Natural killer cell treated with Interleukin-12 subunit alpha and Interleukin-12 subunit beta and Interleukin-15 and Interleukin-18, amount 100 ng/mL, for 72 hours (primary cell): ENCODE results near the gene GSTM5. TPM values are rescaled to one million over a fixed set of nuclear protein-coding genes. Genes with fewer than 3 reads are reported as not detected.
"Not testable (repeated sequence)": the region's sequence is repeated elsewhere in the genome, so short reads cannot be mapped to it uniquely, and the experiment has no call there.

Experiments
- ATAC-seq, 2 donors: fragments of 150-1000 bp; cut with Tn5 transposase in 1 of 2; sonication (Bioruptor Pico), chemical (Tn5 transposase) in 1 of 2; 2 replicates each; pipeline ENCODE4 v1.10.0; 2021
- DNase-seq: peaks from one replicate; pipeline ENCODE4 v3.0.0; 2022; ENCODE audit warnings: low spot score
- H3K27ac Mint-ChIP-seq, 2 donors: 1 replicate in 1 of 2; 2 replicates in 1 of 2; pipeline ENCODE4 v1.8.0; 2022; ENCODE audit warnings: mixed read lengths in 2 of 2, mild to moderate bottlenecking in 1 of 2, moderate library complexity in 1 of 2
- H3K27me3 Mint-ChIP-seq, 2 donors: 1 replicate in 1 of 2; 2 replicates in 1 of 2; pipeline ENCODE4 v1.8.0; 2022; ENCODE audit warnings: mixed read lengths in 2 of 2
- H3K36me3 Mint-ChIP-seq: one replicate; pipeline ENCODE4 v1.8.0; 2022; ENCODE audit warnings: mixed read lengths
- H3K4me1 Mint-ChIP-seq, 2 donors: 1 replicate in 1 of 2; 2 replicates in 1 of 2; pipeline ENCODE4 v1.8.0; 2022; ENCODE audit warnings: low read depth in 2 of 2, mixed read lengths in 2 of 2, mild to moderate bottlenecking in 1 of 2
- H3K4me3 Mint-ChIP-seq: one replicate; pipeline ENCODE4 v1.8.0; 2022; ENCODE audit warnings: mixed read lengths
- H3K9me3 Mint-ChIP-seq: 2 replicates; pipeline ENCODE4 v1.8.0; 2022; ENCODE audit warnings: mixed read lengths
- total RNA-seq, 2 donors: library from RNA; stranded (reverse); gene quantifications; one replicate each; pipeline ENCODE4 v1.2.3, GENCODE V29; 2022

The GSTM5 gene
- total RNA-seq, 2 donors from 2014 or later = not detected

DNA sequence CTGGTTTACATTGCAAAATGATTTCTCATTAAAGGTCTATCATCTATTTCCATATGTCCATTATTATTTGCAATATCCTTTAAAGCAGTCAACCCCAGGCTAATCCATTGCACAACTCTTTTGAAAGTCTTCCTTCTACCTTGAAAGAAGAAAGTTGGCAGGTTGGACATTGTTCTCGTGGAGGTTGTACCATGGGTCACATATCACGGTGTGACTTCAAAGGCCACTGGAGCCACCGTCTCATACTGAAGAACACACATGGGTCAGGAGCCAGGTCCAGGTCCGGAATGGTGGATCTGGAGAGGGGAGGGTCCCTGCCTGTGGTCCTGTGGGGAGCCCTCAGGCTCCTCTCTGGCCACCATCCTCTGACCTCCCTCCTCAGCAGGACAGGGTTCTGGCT, 26.2 kb upstream of the GSTM5 start:
- not testable (repeated sequence) for ATAC-seq, DNase-seq, H3K27ac Mint-ChIP-seq, H3K9me3 Mint-ChIP-seq, H3K4me1 Mint-ChIP-seq, H3K36me3 Mint-ChIP-seq, H3K4me3 Mint-ChIP-seq, H3K27me3 Mint-ChIP-seq

GRCh38 chr1:109687109-109687508, 24.9 kb upstream of the GSTM5 start:
- H3K4me3 Mint-ChIP-seq = peak overlapping the region; percentile 90
- ATAC-seq, H3K9me3 Mint-ChIP-seq, H3K4me1 Mint-ChIP-seq, DNase-seq, H3K27me3 Mint-ChIP-seq, H3K36me3 Mint-ChIP-seq: not testable (repeated sequence)
- peak overlapping the region in 1 of 2 donors; percentile 83 for H3K27ac Mint-ChIP-seq

DNA sequence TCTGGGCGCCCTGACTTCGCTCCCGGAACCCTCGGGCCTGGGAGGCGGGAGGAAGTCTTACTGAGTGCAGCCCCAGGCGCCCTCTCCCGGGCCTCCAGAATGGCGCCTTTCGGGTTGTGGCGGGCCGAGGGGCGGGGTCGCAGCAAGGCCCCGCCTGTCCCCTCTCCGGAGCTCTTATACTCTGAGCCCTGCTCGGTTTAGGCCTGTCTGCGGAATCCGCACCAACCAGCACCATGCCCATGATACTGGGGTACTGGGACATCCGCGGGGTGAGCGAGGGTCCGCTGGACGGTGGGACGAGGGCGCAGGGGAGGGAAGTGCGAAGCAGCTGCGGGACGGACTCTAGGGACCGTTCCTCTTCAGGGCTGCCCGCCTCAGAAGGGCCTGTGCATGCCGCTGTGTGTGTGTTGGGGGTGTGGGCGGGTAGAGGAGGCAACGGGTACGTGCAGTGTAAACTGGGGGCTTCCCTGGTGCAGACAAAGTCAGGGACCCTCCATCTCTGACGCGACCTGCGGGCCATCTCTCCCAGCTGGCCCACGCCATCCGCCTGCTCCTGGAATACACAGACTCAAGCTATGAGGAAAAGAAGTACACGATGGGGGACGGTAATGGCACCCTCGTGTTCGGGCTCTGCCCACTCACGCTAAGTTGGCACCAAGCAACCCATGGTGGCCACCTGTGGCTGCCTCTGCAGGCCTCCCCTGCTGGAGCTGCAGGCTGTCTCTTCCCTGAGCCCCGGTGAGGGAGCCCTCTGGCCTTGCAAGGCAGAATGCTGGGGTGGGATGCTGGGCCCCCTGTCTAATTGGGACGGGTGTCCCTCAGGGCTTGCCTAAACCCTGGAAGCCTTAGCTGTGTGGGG, 24.2 kb upstream of the GSTM5 start, which contains the start of gene GSTM1:
Gene GSTM1 (plus strand): TSS at position 177 of the 859 bp plus-strand sequence. CDS start 57 bp downstream, at position 234.
- Mint-ChIP-seq H3K4me3 (peak within 1 kb of the TSS; percentile 90), H3K4me1 (peaks cover 0 to 7% of the 10 kb centered on the region in 2 donors), H3K9me3 (no peaks in the 10 kb centered on the region), H3K27ac (peak within 1 kb of the TSS in 1 of 2 donors; percentile 83), H3K36me3 (peaks cover 6% of the 10 kb centered on the region), H3K27me3 (no peaks in the 10 kb centered on the region)
- DNase-seq (no peak), ATAC-seq (peak in 1 of 2 donors; percentile 99)

- peak overlapping the region; percentile 70 for H3K4me3 Mint-ChIP-seq
- H3K36me3 Mint-ChIP-seq = peaks cover 3% of the 10 kb centered on the region
- peak overlapping the region in 1 of 2 donors; percentile 15 for H3K27ac Mint-ChIP-seq
- DNase-seq (no peak), ATAC-seq (no peak)
- H3K4me1 Mint-ChIP-seq = peaks cover 0 to 7% of the 10 kb centered on the region in 2 donors
- H3K9me3 Mint-ChIP-seq = no peaks in the 10 kb centered on the region
- H3K27me3 Mint-ChIP-seq = no peaks in the 10 kb centered on the region
Measured at GRCh38 chr1:109689844-109690405, 22.1 kb upstream of the GSTM5 start.

- Mint-ChIP-seq H3K27ac (no peak overlapping the region), H3K9me3 (no peaks in the 10 kb centered on the region), H3K4me3 (no peak overlapping the region), H3K27me3 (no peaks in the 10 kb centered on the region), H3K36me3 (no peaks in the 10 kb centered on the region), H3K4me1 (peaks cover 0 to 7% of the 10 kb centered on the region in 2 donors)
- ATAC-seq (no peak), DNase-seq (no peak)
Measured at GRCh38 chr1:109691759-109692158, 20.3 kb upstream of the GSTM5 start.

DNA sequence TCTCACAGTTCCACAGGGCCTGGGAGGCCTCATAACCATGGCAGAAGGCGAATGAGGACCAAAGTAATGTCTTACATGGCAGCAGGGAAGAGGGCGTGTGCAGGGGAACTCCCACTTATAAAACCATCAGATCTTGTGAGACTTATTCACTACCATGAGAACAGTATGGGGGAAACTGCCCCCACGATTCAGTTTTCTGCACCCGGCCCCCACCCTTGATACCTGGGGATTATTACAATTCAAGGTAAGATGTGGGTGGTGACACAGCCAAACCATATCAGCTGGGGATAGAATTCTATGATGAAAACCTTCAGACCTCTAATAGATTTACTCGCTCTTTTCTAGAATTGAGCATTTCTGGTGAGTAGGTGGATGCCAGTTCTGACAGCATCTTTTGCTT, 17.7 kb upstream of the GSTM5 start:
- not testable (repeated sequence) for H3K9me3 Mint-ChIP-seq, H3K27me3 Mint-ChIP-seq, ATAC-seq, H3K4me1 Mint-ChIP-seq, DNase-seq, H3K36me3 Mint-ChIP-seq, H3K4me3 Mint-ChIP-seq, H3K27ac Mint-ChIP-seq

DNA sequence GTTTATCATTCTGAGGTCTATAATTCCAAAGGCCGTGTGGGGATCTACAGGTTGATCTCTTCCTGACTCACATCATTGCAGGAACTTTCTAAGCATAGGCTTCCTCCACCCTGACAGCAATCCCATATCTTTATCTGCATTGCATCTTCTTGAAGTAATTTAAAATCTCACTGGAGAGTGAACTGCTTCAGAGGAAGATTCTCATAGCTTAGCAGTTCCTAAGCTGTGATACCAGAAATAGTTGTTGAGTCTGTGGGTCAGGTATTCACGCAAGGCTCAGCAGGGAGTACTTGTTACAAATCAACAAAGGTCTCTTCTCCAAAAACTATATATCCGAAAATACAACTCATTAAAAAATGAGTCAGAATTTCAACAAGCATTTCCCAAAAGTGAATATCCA, 16.9 kb upstream of the GSTM5 start:
- ATAC-seq, H3K36me3 Mint-ChIP-seq, H3K4me3 Mint-ChIP-seq, DNase-seq, H3K27me3 Mint-ChIP-seq, H3K4me1 Mint-ChIP-seq, H3K27ac Mint-ChIP-seq, H3K9me3 Mint-ChIP-seq: not testable (repeated sequence)

DNA sequence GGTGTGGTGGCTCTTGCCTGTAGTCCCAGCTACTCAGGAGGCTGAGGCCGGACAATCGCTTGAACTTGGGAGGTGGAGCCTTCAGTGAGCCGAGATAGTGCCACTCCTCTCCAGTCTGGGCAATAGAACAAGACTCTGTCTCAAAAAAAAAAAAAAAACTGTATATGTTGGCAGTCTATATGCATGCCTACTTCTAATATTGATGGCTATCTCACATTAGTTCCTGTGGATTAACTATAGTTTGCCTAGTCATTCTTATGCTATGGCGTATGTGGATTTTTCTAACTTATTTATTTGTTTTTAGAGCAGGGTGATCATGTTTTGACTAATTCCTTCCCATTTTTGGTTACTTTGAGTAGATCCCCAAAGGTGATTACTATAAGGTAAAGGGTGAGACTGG, 15.0 kb upstream of the GSTM5 start:
- no peaks in the 10 kb centered on the region for H3K36me3 Mint-ChIP-seq
- DNase-seq (no peak), ATAC-seq (no peak)
- H3K27ac Mint-ChIP-seq = no peak overlapping the region
- H3K4me3 Mint-ChIP-seq = no peak overlapping the region
- H3K4me1 Mint-ChIP-seq = no peaks in the 10 kb centered on the region
- H3K9me3 Mint-ChIP-seq = no peaks in the 10 kb centered on the region
- no peaks in the 10 kb centered on the region for H3K27me3 Mint-ChIP-seq

GRCh38 chr1:109697861-109698260, 14.2 kb upstream of the GSTM5 start:
- ATAC-seq = not testable (repeated sequence)

DNA sequence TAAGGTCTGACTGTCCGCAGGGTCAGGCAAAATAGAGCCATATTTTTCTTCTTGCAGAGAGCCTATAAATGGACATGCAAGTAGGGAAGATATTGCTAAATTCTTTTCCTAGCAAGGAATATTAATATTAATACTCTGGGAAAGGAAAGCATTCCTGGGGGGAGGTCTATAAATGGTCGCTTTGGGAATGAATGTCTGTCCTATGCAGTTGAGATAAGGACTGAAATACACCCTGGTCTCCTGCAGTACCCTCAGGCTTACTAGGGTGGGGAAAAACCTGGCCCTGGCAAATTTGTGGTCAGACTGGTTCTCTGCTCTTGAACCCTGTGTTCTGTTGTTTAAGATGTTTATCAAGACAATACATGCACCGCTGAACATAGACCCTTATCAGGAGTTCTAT, 9.1 kb upstream of the GSTM5 start:
- not testable (repeated sequence) for H3K27ac Mint-ChIP-seq, H3K4me1 Mint-ChIP-seq, DNase-seq, H3K4me3 Mint-ChIP-seq, ATAC-seq, H3K9me3 Mint-ChIP-seq
- Mint-ChIP-seq H3K27me3 (peaks cover 0 to 13% of the 10 kb centered on the region in 2 donors), H3K36me3 (peaks cover 16% of the 10 kb centered on the region)

More at GRCh38 chr1:109697861-109698260, 14.2 kb upstream of the GSTM5 start:
- DNase-seq, H3K4me3 Mint-ChIP-seq, H3K36me3 Mint-ChIP-seq, H3K4me1 Mint-ChIP-seq, H3K27ac Mint-ChIP-seq, H3K27me3 Mint-ChIP-seq, H3K9me3 Mint-ChIP-seq: not testable (repeated sequence)

DNA sequence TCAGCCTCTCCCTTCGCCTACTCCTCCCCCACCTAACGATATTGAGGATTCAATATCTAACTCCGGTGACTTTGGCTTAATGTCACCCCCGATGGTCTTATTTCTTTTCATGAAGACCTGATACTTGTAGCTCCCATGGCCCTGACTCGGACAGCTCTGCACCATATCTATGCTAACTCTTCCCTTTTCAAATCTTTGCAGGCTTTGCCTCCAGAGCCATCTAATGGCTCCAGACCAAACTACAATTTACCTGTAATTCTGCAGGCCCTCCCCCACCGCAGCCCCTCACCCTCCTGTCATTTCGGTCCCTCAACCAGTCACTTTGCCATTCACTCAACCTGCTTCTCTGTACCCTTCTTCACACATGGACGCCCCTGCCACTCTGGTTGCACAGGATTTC, 7.9 kb upstream of the GSTM5 start:
- Mint-ChIP-seq H3K36me3 (peaks cover 22% of the 10 kb centered on the region), H3K9me3 (peaks cover 9% of the 10 kb centered on the region), H3K4me3 (no peak overlapping the region), H3K27ac (no peak overlapping the region), H3K4me1 (no peaks in the 10 kb centered on the region), H3K27me3 (peaks cover 0 to 13% of the 10 kb centered on the region in 2 donors)
- ATAC-seq = no peak
- no peak for DNase-seq

- DNase-seq (no peak), ATAC-seq (no peak)
- H3K27me3 Mint-ChIP-seq = peaks cover 0 to 15% of the 10 kb centered on the region in 2 donors
- no peak overlapping the region for H3K4me3 Mint-ChIP-seq
- no peaks in the 10 kb centered on the region for H3K4me1 Mint-ChIP-seq
- H3K27ac Mint-ChIP-seq = no peak overlapping the region
- peaks cover 13% of the 10 kb centered on the region for H3K9me3 Mint-ChIP-seq
- peaks cover 28% of the 10 kb centered on the region for H3K36me3 Mint-ChIP-seq
Measured at GRCh38 chr1:109705411-109705810, 6.6 kb upstream of the GSTM5 start.

DNA sequence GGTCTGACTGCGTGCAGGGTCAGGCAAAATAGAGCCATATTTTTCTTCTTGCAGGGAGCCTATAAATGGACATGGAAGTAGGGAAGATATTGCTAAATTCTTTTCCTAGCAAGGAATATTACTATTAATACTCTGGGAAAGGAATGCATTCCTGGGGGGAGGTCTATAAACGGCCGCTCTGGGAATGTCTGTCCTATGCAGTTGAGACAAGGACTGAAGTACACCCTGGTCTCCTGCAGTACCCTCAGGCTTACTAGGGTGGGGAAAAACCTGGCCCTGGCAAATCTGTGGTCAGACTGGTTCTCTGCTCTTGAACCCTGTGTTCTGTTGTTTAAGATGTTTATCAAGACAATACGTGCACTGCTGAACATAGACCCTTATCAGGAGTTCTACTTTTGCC, 3.1 kb upstream of the GSTM5 start:
- ATAC-seq, H3K4me1 Mint-ChIP-seq, H3K27ac Mint-ChIP-seq, DNase-seq, H3K4me3 Mint-ChIP-seq, H3K9me3 Mint-ChIP-seq: not testable (repeated sequence)
- Mint-ChIP-seq H3K27me3 (peaks cover under 1 to 17% of the 10 kb centered on the region in 2 donors), H3K36me3 (peaks cover 20% of the 10 kb centered on the region)

DNA sequence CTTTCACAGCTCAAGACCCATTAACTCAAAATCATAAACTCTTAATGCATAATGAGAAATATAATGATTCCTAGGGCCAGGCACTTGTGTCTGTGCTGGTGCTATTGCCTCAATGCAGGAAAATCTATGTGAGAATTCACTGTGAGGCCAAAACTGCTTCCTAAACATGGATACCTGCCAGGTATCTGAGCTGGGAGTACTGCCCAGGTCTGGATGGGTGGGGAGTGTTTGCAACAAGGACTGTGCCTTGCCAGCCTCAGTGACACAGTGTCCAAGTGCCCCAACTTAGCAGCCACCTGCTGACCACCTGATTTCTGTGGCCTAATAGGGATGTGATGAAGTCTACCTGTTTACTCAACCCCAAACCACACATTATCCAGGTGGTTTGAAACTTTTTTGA, 2.2 kb upstream of the GSTM5 start:
- H3K27ac Mint-ChIP-seq, ATAC-seq, H3K4me3 Mint-ChIP-seq, DNase-seq, H3K9me3 Mint-ChIP-seq, H3K4me1 Mint-ChIP-seq: not testable (repeated sequence)
- Mint-ChIP-seq H3K36me3 (peaks cover 11% of the 10 kb centered on the region), H3K27me3 (peaks cover 8 to 14% of the 10 kb centered on the region in 2 donors)
